ENCODE data around the gene PSRC1. TPM values are rescaled to one million over a fixed set of nuclear protein-coding genes. Genes with fewer than 3 reads are reported as not detected.

PSRC1 gene
- total and polyA plus RNA-seq, 2 experiments from 2014 or later, result 55.0 to 61.1 TPM

GRCh38 chr1:109266965-109267364, 16.0 kb downstream of the PSRC1 start:
- H3F3A ChIP-seq (replicated peaks; ENCODE audit: low read depth), result 0 out of 2 replicates have a peak, but pooled peaks cover 5% of the 10 kb centered on the region
- Mint-ChIP-seq H3K4me3 (no peak overlapping the region), H3K36me3 (ENCODE audit: low read depth) (peaks cover 19% of the 10 kb centered on the region)

More at GRCh38 chr1:109266965-109267364, 16.0 kb downstream of the PSRC1 start:
- TF ChIP-seq JUNB (IDR thresholded peaks at IDR 0.05; ENCODE audit: unreplicated experiment), result no peak
- no peak for TF ChIP-seq NANOG (IDR thresholded peaks at IDR 0.05; ENCODE audit: borderline replicate concordance)
- no peak for TF ChIP-seq CREB1 (CRISPR knock-in tag; IDR thresholded peaks at IDR 0.05; ENCODE audit: low read depth)
- no peak for TF ChIP-seq EZH2phosphoT487 (IDR thresholded peaks at IDR 0.05; ENCODE audit: unreplicated experiment)
- no peak for TF ChIP-seq ZNF331 (CRISPR knock-in tag; IDR thresholded peaks at IDR 0.05; ENCODE audit: low read depth)
- no peak for TF ChIP-seq ZNF114 (CRISPR knock-in tag; IDR thresholded peaks at IDR 0.05)
- no peak for TF ChIP-seq STAT1 (IDR thresholded peaks at IDR 0.05; ENCODE audit: unreplicated experiment)
- TF ChIP-seq ETS1 (IDR thresholded peaks at IDR 0.05), result no peak
- no peak for TF ChIP-seq ZNF462 (CRISPR knock-in tag; IDR thresholded peaks at IDR 0.05)
- TF ChIP-seq CTCF (conservative IDR thresholded peaks at IDR 0.05; ENCODE audit: low read depth in 2 of 2), result no peak
- no peak for TF ChIP-seq REST (IDR thresholded peaks at IDR 0.05; ENCODE audit: unreplicated experiment)
- Histone ChIP-seq H3K79me2 (replicated peaks; ENCODE audit: insufficient read depth) (no peaks in the 10 kb centered on the region), H3K4me1 (ENCODE audit: insufficient read depth) (no peaks in the 10 kb centered on the region), H2AFZ (no peak overlapping the region), H3K36me3 (ENCODE audit: insufficient read depth) (no peaks in the 10 kb centered on the region), H3K4me3 (no peak overlapping the region), H3K4me2 (no peak overlapping the region), H3K9me2 (ENCODE audit: insufficient read depth) (no peaks in the 10 kb centered on the region), H3K27me3 (ENCODE audit: insufficient read depth) (no peaks in the 10 kb centered on the region), H3K27ac (ENCODE audit: low read depth) (no peak overlapping the region), H4K20me1 (replicated peaks; ENCODE audit: insufficient read depth) (no peaks in the 10 kb centered on the region)
- ATAC-seq, result no peak
- Mint-ChIP-seq H3K27ac (no peak overlapping the region), H3K9me3 (no peaks in the 10 kb centered on the region; the same call in 1 of the 3 replicates), H3K4me1 (peaks cover 3% of the 10 kb centered on the region; the same call in 1 of the 3 replicates), H3K27me3 (ENCODE audit: insufficient read depth, low read depth, poor library complexity) (peaks cover 12% of the 10 kb centered on the region)
- no peak for DNase-seq (ENCODE audit: low spot score)

All from GM23338 (cell line).